ENCODE results near the gene RTEL1. TPM values are rescaled to one million over a fixed set of nuclear protein-coding genes. Genes with fewer than 3 reads are reported as not detected.

Gene RTEL1
- total and polyA plus RNA-seq, 9 donors, result 8.4 to 13.3 (median 10.7) TPM

- Histone ChIP-seq H3K9me3 (replicated peaks; ENCODE audit: control insufficient read depth, low read depth, low read length) (no peaks in the 10 kb centered on the region), H3K36me3 (ENCODE audit: control insufficient read depth, insufficient read depth, low read length) (peaks cover 50% of the 10 kb centered on the region), H3K27ac (ENCODE audit: low read length) (no peak overlapping the region), H3K4me3 (ENCODE audit: low read length) (peak overlapping the region; percentile 10), H3K27me3 (ENCODE audit: control insufficient read depth, insufficient read depth, low read length) (peaks cover 2% of the 10 kb centered on the region), H3K4me1 (ENCODE audit: control insufficient read depth, insufficient read depth, low read length) (peaks cover 55% of the 10 kb centered on the region)
- no peak for DNase-seq
- 4% methylated on average over 10 of the region's 26 CpGs for WGBS (ENCODE audit: insufficient coverage)
Observed at GRCh38 chr20:63737695-63737944, 79.5 kb downstream of the RTEL1 start.

GRCh38 chr20:63737945-63738686 lies 80.0 kb downstream of the RTEL1 start:
- H3K27me3 ChIP-seq (ENCODE audit: control insufficient read depth, insufficient read depth, low read length), result peaks cover 2% of the 10 kb centered on the region
- peaks cover 55% of the 10 kb centered on the region for H3K4me1 ChIP-seq (ENCODE audit: control insufficient read depth, insufficient read depth, low read length)
- H3K4me3 ChIP-seq (ENCODE audit: low read length), result peak overlapping the region; percentile 10
- peak overlapping the region; percentile 91 for H3K27ac ChIP-seq (ENCODE audit: low read length)
- no peak for DNase-seq
- no peaks in the 10 kb centered on the region for H3K9me3 ChIP-seq (replicated peaks; ENCODE audit: control insufficient read depth, low read depth, low read length)
- 20% methylated on average over 42 of the region's 43 CpGs for WGBS (ENCODE audit: insufficient coverage)
- peaks cover 54% of the 10 kb centered on the region for H3K36me3 ChIP-seq (ENCODE audit: control insufficient read depth, insufficient read depth, low read length)

GRCh38 chr20:63738687-63739129 lies 80.6 kb downstream of the RTEL1 start:
- peaks cover 2% of the 10 kb centered on the region for H3K27me3 ChIP-seq (ENCODE audit: control insufficient read depth, insufficient read depth, low read length)
- no peaks in the 10 kb centered on the region for H3K9me3 ChIP-seq (replicated peaks; ENCODE audit: control insufficient read depth, low read depth, low read length)
- H3K36me3 ChIP-seq (ENCODE audit: control insufficient read depth, insufficient read depth, low read length), result peaks cover 54% of the 10 kb centered on the region
- peak overlapping the region; percentile 91 for H3K27ac ChIP-seq (ENCODE audit: low read length)
- peak; percentile 84 for DNase-seq
- H3K4me3 ChIP-seq (ENCODE audit: low read length), result peak overlapping the region; percentile 44
- WGBS (ENCODE audit: insufficient coverage), result 6% methylated on average over 26 of the region's 26 CpGs
- peaks cover 55% of the 10 kb centered on the region for H3K4me1 ChIP-seq (ENCODE audit: control insufficient read depth, insufficient read depth, low read length)

- peak; percentile 95 for DNase-seq
- Histone ChIP-seq H3K27ac (ENCODE audit: low read length) (peak within 1 kb of the TSS; percentile 95), H3K36me3 (ENCODE audit: control insufficient read depth, insufficient read depth, low read length) (peaks cover 50% of the 10 kb centered on the region), H3K9me3 (replicated peaks; ENCODE audit: control insufficient read depth, low read depth, low read length) (no peaks in the 10 kb centered on the region), H3K4me3 (ENCODE audit: low read length) (peak within 1 kb of the TSS; percentile 78), H3K4me1 (ENCODE audit: control insufficient read depth, insufficient read depth, low read length) (peaks cover 55% of the 10 kb centered on the region), H3K27me3 (ENCODE audit: control insufficient read depth, insufficient read depth, low read length) (peaks cover 2% of the 10 kb centered on the region)
- WGBS (ENCODE audit: insufficient coverage), result under 1% methylated on average over 116 of the region's 136 CpGs
Observed at GRCh38 chr20:63739130-63740069, 81.3 kb downstream of the RTEL1 start, which contains the start of gene SLC2A4RG. TSS of gene SLC2A4RG (plus strand) at chr20:63739776. CDS start at chr20:63739913, 137 bp downstream.

- WGBS (ENCODE audit: insufficient coverage), result under 1% methylated on average over 68 of the region's 80 CpGs
Observed at GRCh38 chr20:63740070-63740626, 82.0 kb downstream of the RTEL1 start.

GRCh38 chr20:63740627-63741353 lies 82.7 kb downstream of the RTEL1 start:
- WGBS (ENCODE audit: insufficient coverage), result 0% methylated on average over 20 of the region's 29 CpGs
- Histone ChIP-seq H3K9me3 (replicated peaks; ENCODE audit: control insufficient read depth, low read depth, low read length) (no peaks in the 10 kb centered on the region), H3K27me3 (ENCODE audit: control insufficient read depth, insufficient read depth, low read length) (peaks cover 2% of the 10 kb centered on the region), H3K4me1 (ENCODE audit: control insufficient read depth, insufficient read depth, low read length) (peaks cover 48% of the 10 kb centered on the region), H3K27ac (ENCODE audit: low read length) (peak overlapping the region; percentile 95), H3K36me3 (ENCODE audit: control insufficient read depth, insufficient read depth, low read length) (peaks cover 43% of the 10 kb centered on the region), H3K4me3 (ENCODE audit: low read length) (peak overlapping the region; percentile 78)
- DNase-seq, result peak; percentile 96

More at GRCh38 chr20:63740070-63740626, 82.0 kb downstream of the RTEL1 start:
- H3K27me3 ChIP-seq (ENCODE audit: control insufficient read depth, insufficient read depth, low read length), result peaks cover 2% of the 10 kb centered on the region
- DNase-seq, result peak; percentile 81
- peak overlapping the region; percentile 95 for H3K27ac ChIP-seq (ENCODE audit: low read length)
- H3K9me3 ChIP-seq (replicated peaks; ENCODE audit: control insufficient read depth, low read depth, low read length), result no peaks in the 10 kb centered on the region
- peaks cover 55% of the 10 kb centered on the region for H3K4me1 ChIP-seq (ENCODE audit: control insufficient read depth, insufficient read depth, low read length)
- peaks cover 46% of the 10 kb centered on the region for H3K36me3 ChIP-seq (ENCODE audit: control insufficient read depth, insufficient read depth, low read length)
- peak overlapping the region; percentile 78 for H3K4me3 ChIP-seq (ENCODE audit: low read length)

GRCh38 chr20:63741354-63741675 lies 83.2 kb downstream of the RTEL1 start:
- H3K27me3 ChIP-seq (ENCODE audit: control insufficient read depth, insufficient read depth, low read length), result peaks cover 2% of the 10 kb centered on the region
- peaks cover 43% of the 10 kb centered on the region for H3K4me1 ChIP-seq (ENCODE audit: control insufficient read depth, insufficient read depth, low read length)

GRCh38 chr20:63741676-63742380 lies 83.7 kb downstream of the RTEL1 start:
- no peaks in the 10 kb centered on the region for H3K9me3 ChIP-seq (replicated peaks; ENCODE audit: control insufficient read depth, low read depth, low read length)
- H3K4me3 ChIP-seq (ENCODE audit: low read length), result peak overlapping the region; percentile 78
- H3K27me3 ChIP-seq (ENCODE audit: control insufficient read depth, insufficient read depth, low read length), result peaks cover 2% of the 10 kb centered on the region
- WGBS (ENCODE audit: insufficient coverage), result 66% methylated on average over 21 of the region's 30 CpGs
- peaks cover 38% of the 10 kb centered on the region for H3K4me1 ChIP-seq (ENCODE audit: control insufficient read depth, insufficient read depth, low read length)
- H3K36me3 ChIP-seq (ENCODE audit: control insufficient read depth, insufficient read depth, low read length), result peaks cover 45% of the 10 kb centered on the region
- no peak for DNase-seq
- peak overlapping the region; percentile 95 for H3K27ac ChIP-seq (ENCODE audit: low read length)

More at GRCh38 chr20:63741354-63741675, 83.2 kb downstream of the RTEL1 start:
- WGBS (ENCODE audit: insufficient coverage), result 28% methylated on average over 2 of the region's 6 CpGs
- peak overlapping the region; percentile 78 for H3K4me3 ChIP-seq (ENCODE audit: low read length)
- peaks cover 45% of the 10 kb centered on the region for H3K36me3 ChIP-seq (ENCODE audit: control insufficient read depth, insufficient read depth, low read length)
- no peak for DNase-seq
- H3K9me3 ChIP-seq (replicated peaks; ENCODE audit: control insufficient read depth, low read depth, low read length), result no peaks in the 10 kb centered on the region
- H3K27ac ChIP-seq (ENCODE audit: low read length), result peak overlapping the region; percentile 95

- H3K4me3 ChIP-seq (ENCODE audit: low read length), result no peak overlapping the region
- no peak for DNase-seq
- WGBS (ENCODE audit: insufficient coverage), result 84% methylated on average over 33 of the region's 37 CpGs
- peaks cover 42% of the 10 kb centered on the region for H3K36me3 ChIP-seq (ENCODE audit: control insufficient read depth, insufficient read depth, low read length)
- H3K4me1 ChIP-seq (ENCODE audit: control insufficient read depth, insufficient read depth, low read length), result peaks cover 31% of the 10 kb centered on the region
- H3K9me3 ChIP-seq (replicated peaks; ENCODE audit: control insufficient read depth, low read depth, low read length), result no peaks in the 10 kb centered on the region
- H3K27me3 ChIP-seq (ENCODE audit: control insufficient read depth, insufficient read depth, low read length), result peaks cover 2% of the 10 kb centered on the region
- H3K27ac ChIP-seq (ENCODE audit: low read length), result no peak overlapping the region
Observed at GRCh38 chr20:63742381-63743024, 84.4 kb downstream of the RTEL1 start.
